ENCODE data around the gene TRIM50.
"Not testable (repeated sequence)": the region's sequence is repeated elsewhere in the genome, so short reads cannot be mapped to it uniquely, and the experiment has no call there.

TRIM50 gene

DNA sequence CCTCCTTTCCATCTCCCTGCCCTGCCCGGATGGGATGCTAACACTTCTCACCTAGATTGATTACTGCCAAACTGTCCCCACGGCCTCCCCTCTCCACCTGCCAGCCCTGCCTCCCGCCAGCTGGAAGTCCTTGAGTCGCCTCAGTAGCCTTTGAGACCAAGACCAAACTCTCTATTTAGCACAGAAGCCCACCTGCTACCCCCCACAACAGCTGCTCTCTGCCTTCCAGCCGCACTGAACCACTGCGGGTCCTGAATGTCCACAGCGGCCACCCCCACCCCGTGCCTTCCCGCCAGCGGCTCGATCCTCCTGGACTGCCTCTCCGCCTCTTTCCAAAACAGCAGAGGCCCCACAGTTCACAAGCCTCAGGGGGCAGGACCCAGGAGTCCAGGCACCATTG, 39.1 kb upstream of the TRIM50 start:
- no peaks in the 10 kb centered on the region for H3K4me1 ChIP-seq
- H3K27me3 ChIP-seq (ENCODE audit: control insufficient read depth, insufficient read depth, low read length): no peaks in the 10 kb centered on the region
- H3K79me2 ChIP-seq: no peaks in the 10 kb centered on the region

DNA sequence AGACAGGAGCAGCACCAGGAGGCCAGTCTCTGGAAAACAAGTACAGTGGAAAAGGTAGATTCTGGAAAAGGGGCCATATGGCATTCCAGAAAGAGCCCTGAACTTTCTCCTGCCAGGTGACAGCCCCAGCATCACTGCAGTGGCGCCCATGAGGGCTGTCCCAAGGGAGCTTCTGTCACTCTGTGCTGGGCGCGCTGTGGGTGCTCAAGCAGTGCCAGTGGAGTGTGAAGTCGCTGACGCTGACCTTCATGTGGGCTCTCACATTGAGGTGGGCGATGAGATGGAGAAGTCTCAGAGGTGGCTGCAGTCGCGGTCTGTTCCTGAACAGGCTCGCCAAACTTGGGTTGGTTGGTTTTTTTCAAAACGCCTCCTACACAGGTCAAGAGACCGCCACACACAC, 38.2 kb upstream of the TRIM50 start:
- H3K4me2 ChIP-seq (ENCODE audit: low read length): no peak overlapping the region
- H3K27me3 ChIP-seq (ENCODE audit: control insufficient read depth, insufficient read depth, low read length): no peaks in the 10 kb centered on the region
- H3K4me1 ChIP-seq: no peaks in the 10 kb centered on the region
- H3K9me3 ChIP-seq (ENCODE audit: control insufficient read depth, low read length): no peaks in the 10 kb centered on the region
- no peaks in the 10 kb centered on the region for H3K36me3 ChIP-seq (ENCODE audit: control insufficient read depth, insufficient read depth, low read length)
- no peak overlapping the region for H3K9ac ChIP-seq
- H2AFZ ChIP-seq: no peak overlapping the region
- H3K4me3 ChIP-seq (ENCODE audit: low read depth, low read length): no peak overlapping the region
- no peak overlapping the region for H3K27ac ChIP-seq
- H3K79me2 ChIP-seq: no peaks in the 10 kb centered on the region
- TF ChIP-seq, protein P1, sequence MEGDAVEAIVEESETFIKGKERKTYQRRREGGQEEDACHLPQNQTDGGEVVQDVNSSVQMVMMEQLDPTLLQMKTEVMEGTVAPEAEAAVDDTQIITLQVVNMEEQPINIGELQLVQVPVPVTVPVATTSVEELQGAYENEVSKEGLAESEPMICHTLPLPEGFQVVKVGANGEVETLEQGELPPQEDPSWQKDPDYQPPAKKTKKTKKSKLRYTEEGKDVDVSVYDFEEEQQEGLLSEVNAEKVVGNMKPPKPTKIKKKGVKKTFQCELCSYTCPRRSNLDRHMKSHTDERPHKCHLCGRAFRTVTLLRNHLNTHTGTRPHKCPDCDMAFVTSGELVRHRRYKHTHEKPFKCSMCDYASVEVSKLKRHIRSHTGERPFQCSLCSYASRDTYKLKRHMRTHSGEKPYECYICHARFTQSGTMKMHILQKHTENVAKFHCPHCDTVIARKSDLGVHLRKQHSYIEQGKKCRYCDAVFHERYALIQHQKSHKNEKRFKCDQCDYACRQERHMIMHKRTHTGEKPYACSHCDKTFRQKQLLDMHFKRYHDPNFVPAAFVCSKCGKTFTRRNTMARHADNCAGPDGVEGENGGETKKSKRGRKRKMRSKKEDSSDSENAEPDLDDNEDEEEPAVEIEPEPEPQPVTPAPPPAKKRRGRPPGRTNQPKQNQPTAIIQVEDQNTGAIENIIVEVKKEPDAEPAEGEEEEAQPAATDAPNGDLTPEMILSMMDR (IDR thresholded peaks at IDR 0.05): no peak

More for the DNA sequence above, 39.1 kb upstream of the TRIM50 start:
- Histone ChIP-seq H3K4me2 (ENCODE audit: low read length) (no peak overlapping the region), H3K9me3 (ENCODE audit: control insufficient read depth, low read length) (no peaks in the 10 kb centered on the region), H3K36me3 (ENCODE audit: control insufficient read depth, insufficient read depth, low read length) (no peaks in the 10 kb centered on the region), H3K4me3 (ENCODE audit: low read depth, low read length) (no peak overlapping the region), H3K27ac (no peak overlapping the region), H3K9ac (no peak overlapping the region), H2AFZ (no peak overlapping the region)
- TF ChIP-seq, protein P1 (IDR thresholded peaks at IDR 0.05): no peak

DNA sequence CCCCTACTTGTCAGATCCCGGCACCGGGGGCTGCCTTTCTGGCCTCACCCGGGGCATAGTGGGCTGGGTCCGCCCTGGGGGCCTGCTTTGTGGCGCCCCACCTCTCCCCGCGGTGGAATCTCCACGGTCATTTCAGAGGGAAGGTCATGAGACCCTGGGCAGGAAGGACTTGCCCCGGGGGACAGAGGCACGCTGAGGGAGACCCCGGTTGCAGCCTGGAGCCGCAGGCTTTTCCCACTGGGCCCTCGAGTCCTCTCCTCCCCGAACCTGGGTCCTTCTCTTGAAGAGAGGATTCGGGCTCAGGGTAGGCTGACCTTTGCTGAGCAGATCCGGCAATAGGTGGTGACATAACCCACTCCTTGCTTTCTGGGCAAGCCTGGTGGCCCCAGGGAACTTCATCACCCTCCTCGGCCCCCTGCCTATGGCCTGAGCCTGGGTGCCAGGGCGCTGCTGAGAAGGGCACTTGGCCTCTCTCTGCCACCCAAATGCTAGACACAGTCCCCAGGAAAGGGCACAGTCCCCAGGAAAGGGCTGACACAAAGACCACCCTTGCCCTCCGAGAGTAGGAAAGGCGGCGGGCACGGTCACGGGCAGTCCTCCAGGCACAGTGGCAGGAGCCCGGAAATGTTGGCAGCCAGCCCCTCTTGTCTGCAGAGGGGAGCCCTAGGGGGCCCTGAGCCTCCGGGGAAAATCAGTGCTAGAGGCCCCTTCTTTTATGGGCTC, 36.3 kb upstream of the TRIM50 start:
- no peaks in the 10 kb centered on the region for H3K36me3 ChIP-seq (ENCODE audit: control insufficient read depth, insufficient read depth, low read length)
- no peaks in the 10 kb centered on the region for H3K79me2 ChIP-seq
- H3K9ac ChIP-seq: no peak overlapping the region
- TF ChIP-seq, protein P1 (IDR thresholded peaks at IDR 0.05): no peak
- no peak overlapping the region for H2AFZ ChIP-seq
- H3K27ac ChIP-seq: no peak overlapping the region
- H3K4me3 ChIP-seq (ENCODE audit: low read depth, low read length): no peak overlapping the region
- H3K9me3 ChIP-seq (ENCODE audit: control insufficient read depth, low read length): no peaks in the 10 kb centered on the region
- no peaks in the 10 kb centered on the region for H3K27me3 ChIP-seq (ENCODE audit: control insufficient read depth, insufficient read depth, low read length)
- no peak overlapping the region for H3K4me2 ChIP-seq (ENCODE audit: low read length)
- no peaks in the 10 kb centered on the region for H3K4me1 ChIP-seq

DNA sequence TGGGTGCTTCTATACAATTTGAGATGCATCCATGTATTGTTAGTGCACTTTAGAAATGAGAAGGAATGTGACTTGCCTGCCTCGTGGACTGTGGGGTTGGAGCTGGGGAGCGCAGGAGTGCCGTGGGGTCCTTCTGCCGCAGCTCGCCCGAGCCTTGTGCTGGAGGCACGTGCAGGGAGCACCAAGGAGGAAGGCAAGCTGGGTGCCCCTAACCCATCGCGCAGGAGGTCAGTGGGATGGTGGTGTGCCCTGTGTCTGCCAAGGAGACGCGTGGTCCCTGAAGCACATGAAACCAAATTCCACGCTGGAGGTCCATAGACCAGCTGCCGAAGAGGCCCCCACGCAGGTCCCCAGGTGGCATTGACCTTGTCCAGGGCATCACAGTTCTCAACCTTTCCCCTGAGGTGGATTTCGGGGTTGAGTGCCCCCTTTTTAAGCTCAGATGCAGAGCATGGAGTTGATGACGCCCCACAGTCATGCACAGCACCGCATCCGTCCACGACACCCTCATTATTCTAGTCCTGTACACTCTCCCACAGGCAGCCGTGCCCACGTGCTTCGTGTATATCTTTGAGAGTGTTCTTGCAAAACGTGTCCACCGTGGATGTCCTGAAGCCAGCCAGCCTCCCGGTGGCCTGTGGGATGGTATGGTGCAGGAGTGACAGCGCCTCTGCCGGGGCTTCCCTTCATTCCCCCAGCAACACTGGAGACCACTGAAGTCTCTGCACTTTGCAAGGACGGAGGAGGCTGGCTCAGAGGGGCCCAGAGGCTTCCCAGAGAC, 35.5 kb upstream of the TRIM50 start:
- Histone ChIP-seq H3K4me3 (ENCODE audit: low read depth, low read length) (no peak overlapping the region), H3K79me2 (no peaks in the 10 kb centered on the region), H3K27ac (no peak overlapping the region), H3K9me3 (ENCODE audit: control insufficient read depth, low read length) (no peaks in the 10 kb centered on the region), H3K27me3 (ENCODE audit: control insufficient read depth, insufficient read depth, low read length) (no peaks in the 10 kb centered on the region), H3K36me3 (ENCODE audit: control insufficient read depth, insufficient read depth, low read length) (no peaks in the 10 kb centered on the region), H2AFZ (no peak overlapping the region), H3K4me2 (ENCODE audit: low read length) (no peak overlapping the region), H3K4me1 (no peaks in the 10 kb centered on the region), H3K9ac (no peak overlapping the region)
- TF ChIP-seq, protein P1 (IDR thresholded peaks at IDR 0.05): no peak

DNA sequence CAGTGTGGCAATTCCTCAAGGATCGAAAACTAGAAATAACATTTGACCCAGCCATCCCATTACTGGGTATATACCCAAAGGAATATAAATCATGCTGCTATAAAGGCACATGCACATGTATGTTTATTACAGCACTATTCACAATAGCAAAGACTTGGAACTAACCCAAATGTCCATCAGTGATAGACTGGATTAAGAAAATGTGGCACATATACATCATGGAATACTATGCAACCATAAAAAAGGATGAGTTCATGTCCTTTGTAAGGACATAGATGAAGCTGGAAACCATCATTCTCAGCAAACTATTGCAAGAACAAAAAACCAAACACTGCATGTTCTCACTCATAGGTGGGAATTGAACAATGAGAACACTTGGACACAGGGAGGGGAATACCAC, 32.7 kb upstream of the TRIM50 start:
- H3K4me3 ChIP-seq (ENCODE audit: low read depth, low read length): not testable (repeated sequence)

More for the DNA sequence above, 32.7 kb upstream of the TRIM50 start:
- not testable (repeated sequence) for H3K27ac ChIP-seq; H3K27me3 ChIP-seq (ENCODE audit: control insufficient read depth, insufficient read depth, low read length); H3K4me1 ChIP-seq; H3K9me3 ChIP-seq (ENCODE audit: control insufficient read depth, low read length); H2AFZ ChIP-seq; H3K36me3 ChIP-seq (ENCODE audit: control insufficient read depth, insufficient read depth, low read length); H3K79me2 ChIP-seq; H3K9ac ChIP-seq; H3K4me2 ChIP-seq (ENCODE audit: low read length)
